Stimulated activated effector memory CD8-positive, alpha-beta T cell treated with anti-CD3 and anti-CD28 coated beads, Interleukin-12 subunit alpha, Interleukin-12 subunit beta, amount 100 ng/mL, for 72 hours (primary cell): ENCODE results near the gene ACAD10.
"Not testable (repeated sequence)": the region's sequence is repeated elsewhere in the genome, so short reads cannot be mapped to it uniquely, and the experiment has no call there.

Experiments used
- ATAC-seq: fragments of 150-1000 bp; cut with Tn5 transposase; 2 replicates; pipeline ENCODE4 v1.10.0; 2021
- DNase-seq, 2 donors: peaks; one replicate each; pipeline ENCODE4 v3.0.0; 2021 to 2022; ENCODE audit warnings: low spot score in 2 of 2
- H3K27ac Mint-ChIP-seq: one replicate; pipeline ENCODE4 v1.8.0; 2022; ENCODE audit warnings: mild to moderate bottlenecking, mixed read lengths
- H3K36me3 Mint-ChIP-seq: one replicate; pipeline ENCODE4 v1.8.0; 2022; ENCODE audit warnings: mild to moderate bottlenecking, mixed read lengths
- H3K4me1 Mint-ChIP-seq: one replicate; pipeline ENCODE4 v1.8.0; 2022; ENCODE audit warnings: mixed read lengths
- H3K4me3 Mint-ChIP-seq: one replicate; pipeline ENCODE4 v1.8.0; 2022; ENCODE audit warnings: mild to moderate bottlenecking, mixed read lengths
- H3K9me3 Mint-ChIP-seq: one replicate; pipeline ENCODE4 v1.8.0; 2022; ENCODE audit warnings: mixed read lengths

ACAD10 gene

GRCh38 chr12:111672822-111673381, 13.0 kb upstream of the ACAD10 start:
- ATAC-seq (no peak), DNase-seq (no peak)
- peaks cover 91% of the 10 kb centered on the region for H3K36me3 Mint-ChIP-seq
- H3K4me3 Mint-ChIP-seq, result no peak overlapping the region
- no peak overlapping the region for H3K27ac Mint-ChIP-seq
- no peaks in the 10 kb centered on the region for H3K4me1 Mint-ChIP-seq
- no peaks in the 10 kb centered on the region for H3K9me3 Mint-ChIP-seq

DNA sequence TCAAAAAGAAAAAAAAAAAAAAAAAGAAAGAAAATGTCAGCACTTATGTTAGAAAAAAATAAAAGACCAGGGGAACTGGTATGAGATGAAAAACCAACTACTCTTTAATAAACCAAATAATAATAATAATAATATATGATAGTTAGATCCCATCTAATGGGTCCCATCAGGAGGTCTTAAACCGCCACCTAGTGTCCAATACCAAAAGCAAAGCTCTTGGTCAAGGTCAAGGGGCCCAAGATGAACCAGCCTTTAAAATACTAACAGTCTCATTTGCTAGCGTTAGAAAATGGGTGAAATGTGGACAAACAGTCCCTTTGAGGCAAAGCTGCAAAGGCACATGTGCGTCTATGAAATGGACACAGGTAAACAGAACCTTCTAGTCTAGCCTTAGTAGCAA, 12.3 kb upstream of the ACAD10 start:
- no peaks in the 10 kb centered on the region for H3K4me1 Mint-ChIP-seq
- no peaks in the 10 kb centered on the region for H3K9me3 Mint-ChIP-seq
- ATAC-seq (no peak), DNase-seq (no peak)
- no peak overlapping the region for H3K27ac Mint-ChIP-seq
- no peak overlapping the region for H3K4me3 Mint-ChIP-seq
- H3K36me3 Mint-ChIP-seq, result peaks cover 91% of the 10 kb centered on the region

DNA sequence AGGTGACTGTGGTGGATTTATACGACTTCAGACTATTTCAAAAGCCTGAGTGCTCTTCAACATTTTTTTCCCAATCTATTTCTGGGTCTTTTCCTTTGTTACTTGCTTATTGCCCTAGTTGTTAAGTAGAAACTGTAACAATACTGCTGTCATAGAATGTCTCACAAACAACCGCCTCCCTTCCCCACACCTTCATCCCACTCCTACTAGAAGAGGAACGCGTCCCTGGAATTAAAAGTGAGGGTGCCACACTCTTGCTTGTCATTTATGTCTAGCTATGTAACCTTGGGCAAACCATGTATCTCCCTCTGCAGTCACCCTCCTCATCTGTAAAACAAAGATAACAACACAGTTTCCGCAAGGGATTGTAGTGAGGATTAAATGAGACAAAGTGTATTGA, 8.7 kb upstream of the ACAD10 start:
- Mint-ChIP-seq H3K9me3 (no peaks in the 10 kb centered on the region), H3K4me3 (no peak overlapping the region), H3K36me3 (peaks cover 91% of the 10 kb centered on the region), H3K27ac (no peak overlapping the region), H3K4me1 (no peaks in the 10 kb centered on the region)
- ATAC-seq (no peak), DNase-seq (no peak)

DNA sequence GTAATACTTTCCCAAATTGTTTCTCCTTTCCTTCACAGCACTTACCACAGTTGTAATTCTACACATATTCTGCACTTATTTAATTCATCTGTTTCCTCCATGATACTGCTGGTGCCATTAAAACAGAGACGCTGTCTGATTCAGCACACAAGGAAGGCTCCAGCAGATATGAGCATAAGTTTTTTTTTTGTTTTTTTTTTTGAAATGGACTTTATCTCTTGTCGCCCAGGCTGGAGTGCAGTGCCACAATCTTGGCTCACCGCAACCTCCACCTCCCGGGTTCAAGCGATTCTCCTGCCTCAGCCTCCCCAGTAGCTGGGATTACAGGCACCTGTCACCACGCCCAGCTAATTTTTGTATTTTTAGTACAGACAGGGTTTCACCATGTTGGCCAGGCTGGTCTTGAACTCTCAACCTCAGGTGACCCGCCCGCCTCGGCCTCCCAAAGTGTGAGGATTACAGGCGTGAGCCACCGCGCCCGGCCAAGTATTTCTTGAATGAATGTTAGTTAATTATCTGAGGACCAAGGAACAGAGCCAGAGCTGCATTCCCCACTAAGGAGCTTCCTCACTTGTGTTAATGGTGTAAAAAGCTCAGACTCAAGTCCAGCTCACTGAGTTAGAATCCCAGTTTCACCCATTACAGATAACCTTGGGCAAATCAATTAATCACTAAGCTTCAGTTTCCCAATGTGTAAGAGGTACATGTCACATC, 1.2 kb upstream of the ACAD10 start:
- peak overlapping the region; percentile 95 for H3K4me3 Mint-ChIP-seq
- H3K9me3 Mint-ChIP-seq, ATAC-seq, DNase-seq: not testable (repeated sequence)
- H3K36me3 Mint-ChIP-seq, result peaks cover 63% of the 10 kb centered on the region
- peak overlapping the region; percentile 99 for H3K27ac Mint-ChIP-seq
- H3K4me1 Mint-ChIP-seq, result peaks cover 39% of the 10 kb centered on the region

DNA sequence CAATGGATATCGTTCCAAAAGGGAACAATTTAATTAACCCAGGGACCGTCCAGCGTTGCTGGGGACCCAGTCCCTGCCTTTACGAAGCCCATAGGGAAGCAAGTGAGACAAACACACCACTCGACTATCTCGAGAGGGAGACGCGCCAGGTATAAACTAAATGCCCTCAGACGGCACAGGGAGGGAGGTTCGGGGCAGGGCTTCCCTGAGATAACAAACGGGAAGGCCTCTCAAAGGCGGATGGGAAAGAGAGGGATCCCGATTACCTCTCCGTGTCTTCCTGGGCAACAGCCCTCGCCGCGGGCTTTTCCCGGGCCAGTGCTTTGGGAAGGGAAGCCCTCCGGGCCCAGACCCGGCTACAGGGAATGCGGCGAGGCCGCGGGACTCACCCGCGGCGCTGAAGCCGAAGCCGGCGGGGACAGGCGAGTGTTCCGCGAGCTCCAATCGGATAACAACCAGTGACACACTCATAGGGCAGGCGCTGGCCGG, 487 bp upstream of the ACAD10 start:
- DNase-seq (no peak), ATAC-seq (peak; percentile 2)
- Mint-ChIP-seq H3K9me3 (no peaks in the 10 kb centered on the region), H3K4me1 (peaks cover 39% of the 10 kb centered on the region), H3K4me3 (peak overlapping the region; percentile 95), H3K36me3 (peaks cover 58% of the 10 kb centered on the region), H3K27ac (peak overlapping the region; percentile 99)

- Mint-ChIP-seq H3K4me3 (peak overlapping the region; percentile 95), H3K27ac (peak overlapping the region; percentile 99), H3K4me1 (peaks cover 39% of the 10 kb centered on the region), H3K36me3 (peaks cover 45% of the 10 kb centered on the region), H3K9me3 (no peaks in the 10 kb centered on the region)
- DNase-seq, result peak in 1 of 2 donors; percentile 50
- no peak for ATAC-seq
Measured at GRCh38 chr12:111686574-111687105, 787 bp downstream of the ACAD10 start.

- Mint-ChIP-seq H3K4me1 (peaks cover 43% of the 10 kb centered on the region), H3K4me3 (peak overlapping the region; percentile 95), H3K9me3 (no peaks in the 10 kb centered on the region), H3K27ac (no peak overlapping the region), H3K36me3 (peaks cover 39% of the 10 kb centered on the region)
- ATAC-seq (no peak), DNase-seq (no peak)
Measured at GRCh38 chr12:111687255-111687654, 1.4 kb downstream of the ACAD10 start.

GRCh38 chr12:111687952-111688351, 2.1 kb downstream of the ACAD10 start:
- no peaks in the 10 kb centered on the region for H3K9me3 Mint-ChIP-seq
- H3K36me3 Mint-ChIP-seq, result peaks cover 32% of the 10 kb centered on the region
- DNase-seq (no peak), ATAC-seq (no peak)
- no peak overlapping the region for H3K4me3 Mint-ChIP-seq
- H3K27ac Mint-ChIP-seq, result no peak overlapping the region
- peaks cover 45% of the 10 kb centered on the region for H3K4me1 Mint-ChIP-seq

DNA sequence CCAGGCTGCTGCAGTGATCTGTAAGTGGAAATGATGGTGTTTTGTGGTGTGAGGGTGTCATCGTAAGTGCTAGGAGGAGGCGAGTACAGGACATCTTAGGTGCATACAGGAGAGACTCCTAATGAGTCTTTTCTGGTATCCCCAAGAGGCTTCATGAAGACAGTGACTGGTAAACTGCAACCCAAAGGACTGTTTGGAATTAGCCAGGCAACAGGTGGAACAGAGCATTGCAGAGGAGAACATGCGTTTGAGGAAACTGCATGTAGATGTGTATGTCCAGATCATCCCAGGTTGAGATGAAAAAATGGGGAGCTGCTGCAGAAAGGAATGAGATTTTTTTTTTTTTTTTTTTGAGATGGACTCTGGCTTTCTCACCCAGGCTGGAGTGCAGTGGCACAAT, 5.4 kb downstream of the ACAD10 start:
- no peak overlapping the region for H3K4me3 Mint-ChIP-seq
- no peak for DNase-seq
- H3K9me3 Mint-ChIP-seq, result no peaks in the 10 kb centered on the region
- peaks cover 26% of the 10 kb centered on the region for H3K36me3 Mint-ChIP-seq
- no peak for ATAC-seq
- no peak overlapping the region for H3K27ac Mint-ChIP-seq
- H3K4me1 Mint-ChIP-seq, result peaks cover 19% of the 10 kb centered on the region

- H3K36me3 Mint-ChIP-seq, result peaks cover 40% of the 10 kb centered on the region
- H3K27ac Mint-ChIP-seq, result no peak overlapping the region
- H3K4me1 Mint-ChIP-seq, result peaks cover 6% of the 10 kb centered on the region
- no peak overlapping the region for H3K4me3 Mint-ChIP-seq
- no peaks in the 10 kb centered on the region for H3K9me3 Mint-ChIP-seq
- no peak for DNase-seq
- no peak for ATAC-seq
Measured at GRCh38 chr12:111692575-111693210, 6.8 kb downstream of the ACAD10 start.

- ATAC-seq, result no peak
- Mint-ChIP-seq H3K9me3 (no peaks in the 10 kb centered on the region), H3K27ac (no peak overlapping the region), H3K4me3 (no peak overlapping the region), H3K36me3 (peaks cover 52% of the 10 kb centered on the region), H3K4me1 (peaks cover 6% of the 10 kb centered on the region)
- DNase-seq, result no peak
Measured at GRCh38 chr12:111693818-111694217, 8.0 kb downstream of the ACAD10 start.

GRCh38 chr12:111699962-111700361, 14.1 kb downstream of the ACAD10 start:
- Mint-ChIP-seq H3K4me1 (no peaks in the 10 kb centered on the region), H3K27ac (no peak overlapping the region), H3K36me3 (peaks cover 80% of the 10 kb centered on the region), H3K9me3 (no peaks in the 10 kb centered on the region), H3K4me3 (no peak overlapping the region)
- ATAC-seq (no peak), DNase-seq (no peak)

GRCh38 chr12:111705672-111706071, 19.8 kb downstream of the ACAD10 start:
- Mint-ChIP-seq H3K27ac (no peak overlapping the region), H3K9me3 (no peaks in the 10 kb centered on the region), H3K36me3 (peaks cover 80% of the 10 kb centered on the region), H3K4me1 (no peaks in the 10 kb centered on the region), H3K4me3 (no peak overlapping the region)
- DNase-seq (no peak), ATAC-seq (no peak)

DNA sequence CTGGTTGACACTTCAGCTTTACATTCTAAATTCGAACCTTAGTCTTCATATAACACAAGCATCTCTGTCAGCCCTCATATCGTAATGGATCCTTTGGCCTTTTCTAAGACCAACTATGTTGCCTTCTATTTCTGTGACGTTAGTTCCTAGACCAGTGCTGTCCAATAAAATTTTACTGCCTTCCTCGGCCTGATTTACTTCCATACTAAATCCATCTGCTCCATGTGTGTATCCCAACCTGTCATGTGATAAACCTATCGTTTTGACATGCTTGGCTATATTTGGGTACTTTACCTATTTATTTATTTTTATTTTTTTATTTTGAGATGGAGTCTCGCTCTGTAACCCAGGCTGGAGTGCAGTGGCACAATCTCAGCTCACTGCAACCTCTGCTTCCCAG, 20.3 kb downstream of the ACAD10 start:
- H3K4me1 Mint-ChIP-seq, result no peaks in the 10 kb centered on the region
- no peak for DNase-seq

GRCh38 chr12:111715279-111715678, 29.4 kb downstream of the ACAD10 start:
- H3K27ac Mint-ChIP-seq, result peak overlapping the region; percentile 45
- no peak overlapping the region for H3K4me3 Mint-ChIP-seq
- H3K9me3 Mint-ChIP-seq, result no peaks in the 10 kb centered on the region
- no peaks in the 10 kb centered on the region for H3K4me1 Mint-ChIP-seq
- no peak for ATAC-seq
- peaks cover 82% of the 10 kb centered on the region for H3K36me3 Mint-ChIP-seq
- DNase-seq, result no peak

More for the DNA sequence above, 20.3 kb downstream of the ACAD10 start:
- H3K4me3 Mint-ChIP-seq, result no peak overlapping the region
- ATAC-seq, result no peak
- H3K9me3 Mint-ChIP-seq, result no peaks in the 10 kb centered on the region
- H3K36me3 Mint-ChIP-seq, result peaks cover 80% of the 10 kb centered on the region
- no peak overlapping the region for H3K27ac Mint-ChIP-seq
